ENCODE results near the gene SLC22A1. TPM values are rescaled to one million over a fixed set of nuclear protein-coding genes. Genes with fewer than 3 reads are reported as not detected.

Gene SLC22A1
- total and polyA plus RNA-seq, 7 donors: 0.17 to 3.3 (median 0.89) TPM

DNA sequence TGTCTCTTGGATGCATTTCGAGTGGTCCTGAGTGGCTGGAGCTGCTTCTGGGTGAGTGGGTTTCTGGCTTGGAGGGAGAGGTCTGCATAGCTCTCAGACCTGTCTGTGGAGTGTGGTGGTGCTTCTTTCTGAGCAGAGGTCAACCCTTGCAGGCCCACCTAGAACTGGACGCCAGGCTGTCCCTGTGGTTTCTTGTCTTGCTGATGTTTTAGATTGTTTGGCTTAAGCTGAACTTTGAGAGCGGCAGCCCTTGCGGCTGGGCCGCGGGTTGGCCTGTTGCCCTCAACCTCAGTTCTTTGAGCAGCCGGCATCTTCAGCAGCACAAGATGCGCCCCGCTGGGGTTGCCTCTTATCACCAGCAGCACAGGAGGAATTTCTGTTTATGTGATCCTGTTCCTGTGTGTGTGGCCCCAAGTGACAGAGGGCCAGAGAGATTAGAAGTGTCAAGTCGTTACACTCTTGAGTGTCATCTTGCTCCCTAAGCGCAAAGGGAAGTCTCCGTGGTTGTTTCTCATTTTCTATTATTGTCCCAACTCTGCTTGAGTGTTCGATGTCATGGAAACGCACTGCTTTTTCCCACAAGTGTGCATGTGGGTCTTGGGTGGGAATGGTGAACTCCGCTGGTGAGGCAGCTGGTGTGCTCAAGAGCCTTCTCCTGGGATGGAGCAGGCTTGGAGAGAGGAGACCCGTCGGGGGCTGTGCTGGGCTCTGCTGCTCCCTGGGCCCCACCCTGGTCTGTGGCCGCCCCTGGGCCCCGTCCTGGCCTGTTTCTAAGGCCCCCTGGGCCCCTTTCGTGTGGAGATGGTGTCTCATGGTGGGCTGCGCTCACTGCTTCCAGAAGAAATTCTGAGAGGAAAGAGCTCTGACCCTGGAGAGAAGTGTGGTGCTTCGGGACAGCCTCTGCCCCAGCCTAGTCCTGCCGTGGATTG lies 20.1 kb upstream of the SLC22A1 start:
- 81 to 82% (median 81%) methylated on average over 23 of the region's 23 CpGs for WGBS, 3 donors
- intact Hi-C loops (cut with DNase I): loop anchor here in 1 of 2 donors (10.0 kb wide), 1 partner anchor 237 kb away; no protein-coding TSS in a partner anchor
- Histone ChIP-seq H3K4me1 (no peaks in the 10 kb centered on the region), H3K9me3 (no peaks in the 10 kb centered on the region), H3K27ac (no peak overlapping the region), H3K4me3 (no peak overlapping the region), H3K36me3 (ENCODE audit: insufficient read depth in 1 of 2, low read depth in 1 of 2) (peaks cover 14 to 99% of the 10 kb centered on the region in 2 donors), H3K27me3 (ENCODE audit: insufficient read depth in 3 of 3, low read length in 2 of 3) (no peaks in the 10 kb centered on the region)
- ATAC-seq: no peak
- DNase-seq: no peak
- no peak for TF ChIP-seq CTCF (IDR thresholded peaks at IDR 0.05)

GRCh38 chr6:160102399-160102798 lies 19.2 kb upstream of the SLC22A1 start:
- Histone ChIP-seq H3K27ac (no peak overlapping the region), H3K4me3 (no peak overlapping the region), H3K9me3 (no peaks in the 10 kb centered on the region), H3K36me3 (ENCODE audit: insufficient read depth in 1 of 2, low read depth in 1 of 2) (peaks cover 9 to 97% of the 10 kb centered on the region in 2 donors), H3K27me3 (ENCODE audit: insufficient read depth in 3 of 3, low read length in 2 of 3) (no peaks in the 10 kb centered on the region), H3K4me1 (no peaks in the 10 kb centered on the region)
- no peak for TF ChIP-seq CTCF (IDR thresholded peaks at IDR 0.05)
- ATAC-seq: no peak
- DNase-seq: no peak
- 90 to 96% (median 94%) methylated on average over 16 of the region's 16 CpGs for WGBS, 3 donors
- intact Hi-C loops (cut with DNase I): loop anchor here in 1 of 2 donors (10.0 kb wide), 1 partner anchor 238 kb away; no protein-coding TSS in a partner anchor

GRCh38 chr6:160102956-160103824 lies 18.4 kb upstream of the SLC22A1 start:
- WGBS, 3 donors: 79 to 89% (median 80%) methylated on average over 14 of the region's 14 CpGs
- TF ChIP-seq CTCF (IDR thresholded peaks at IDR 0.05): peak; percentile 32
- H3K27me3 ChIP-seq (ENCODE audit: insufficient read depth in 3 of 3, low read length in 2 of 3): no peaks in the 10 kb centered on the region
- DNase-seq: no peak
- no peaks in the 10 kb centered on the region for H3K9me3 ChIP-seq
- intact Hi-C loops (cut with DNase I): loop anchor here in 1 of 2 donors (10.0 kb wide), 1 partner anchor 238 kb away; no protein-coding TSS in a partner anchor
- no peak overlapping the region for H3K27ac ChIP-seq
- peak; percentile 21 to 63 (median 46) for ATAC-seq
- peaks cover 6 to 95% of the 10 kb centered on the region in 2 donors for H3K36me3 ChIP-seq (ENCODE audit: insufficient read depth in 1 of 2, low read depth in 1 of 2)
- no peak overlapping the region for H3K4me3 ChIP-seq
- no peaks in the 10 kb centered on the region for H3K4me1 ChIP-seq

DNA sequence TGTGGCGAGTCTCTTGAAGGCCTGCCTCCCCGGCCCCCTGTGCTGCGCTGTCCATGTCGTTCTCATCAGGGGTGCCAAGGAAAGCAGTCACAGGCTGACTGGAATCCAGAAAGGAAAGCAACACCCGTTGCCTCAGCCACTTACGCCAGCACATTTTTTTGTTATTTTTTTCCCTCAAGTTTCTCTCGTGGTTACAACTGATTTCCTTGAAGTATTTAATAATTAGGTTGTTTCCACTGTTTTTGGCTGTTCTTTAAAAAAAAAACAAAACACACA lies 17.9 kb upstream of the SLC22A1 start:
- WGBS, 3 donors: 68 to 83% (median 68%) methylated on average over 7 of the region's 7 CpGs
- H3K27me3 ChIP-seq (ENCODE audit: insufficient read depth in 3 of 3, low read length in 2 of 3): no peaks in the 10 kb centered on the region
- H3K36me3 ChIP-seq (ENCODE audit: insufficient read depth in 1 of 2, low read depth in 1 of 2): peaks cover 6 to 95% of the 10 kb centered on the region in 2 donors
- no peak for TF ChIP-seq CTCF (IDR thresholded peaks at IDR 0.05)
- intact Hi-C loops (cut with DNase I): loop anchor here in 1 of 2 donors (10.0 kb wide), 1 partner anchor 239 kb away; no protein-coding TSS in a partner anchor
- H3K9me3 ChIP-seq: no peaks in the 10 kb centered on the region
- ATAC-seq (no peak), DNase-seq (no peak)
- H3K4me1 ChIP-seq: no peaks in the 10 kb centered on the region
- H3K4me3 ChIP-seq: no peak overlapping the region
- H3K27ac ChIP-seq: no peak overlapping the region

Data from psoas muscle (tissue), 8 donors.